ENCODE results near the gene NFIA. TPM values are rescaled to one million over a fixed set of nuclear protein-coding genes. Genes with fewer than 3 reads are reported as not detected.

Gene NFIA
- total and polyA plus RNA-seq, 2 of the 13 experiments (the other 11 are each of a cell fraction or from before 2014, with no cell fraction given), result 14.7 to 28.5 TPM

GRCh38 chr1:61109158-61109557, 26.8 kb downstream of the NFIA start (continued):
- TF ChIP-seq SOX6 (IDR thresholded peaks at IDR 0.05), result no peak
- TF ChIP-seq SOX6 (CRISPR knock-in tag; IDR thresholded peaks at IDR 0.05), result peak; percentile 60; the same call in 1 of the 2 replicates
- TF ChIP-seq NCOR1 (IDR thresholded peaks at IDR 0.05; ENCODE audit: borderline replicate concordance, low read length), result peak; percentile 80; the same call in 1 of the 2 replicates
- TF ChIP-seq SP2 (CRISPR knock-in tag; IDR thresholded peaks at IDR 0.05), result no peak
- 0 out of 2 replicates have a peak, but pooled peaks have one; percentile 28 for TF ChIP-seq SOX13 (IDR thresholded peaks at IDR 0.05)
- TF ChIP-seq SOX13 (CRISPR knock-in tag; conservative IDR thresholded peaks at IDR 0.05 in 1 of 2, IDR thresholded peaks at IDR 0.05 in 1 of 2), result peak in 1 of 2 experiments; percentile 81; a peak in 2 of 4 replicates
- no peak; the same call in 1 of the 2 replicates for TF ChIP-seq SRF (IDR thresholded peaks at IDR 0.05; ENCODE audit: low read depth, low read length)
- peak; percentile 91 for TF ChIP-seq HOXD1 (CRISPR knock-in tag; IDR thresholded peaks at IDR 0.05)
- no peak for TF ChIP-seq LCORL (IDR thresholded peaks at IDR 0.05)
- no peak for TF ChIP-seq LCORL (CRISPR knock-in tag; IDR thresholded peaks at IDR 0.05)
- no peak for TF ChIP-seq CENPBD1 (CRISPR knock-in tag; IDR thresholded peaks at IDR 0.05; ENCODE audit: borderline replicate concordance, low read depth)
- TF ChIP-seq MEF2D (CRISPR knock-in tag; IDR thresholded peaks at IDR 0.05), result no peak
- TF ChIP-seq ZNF768 (CRISPR knock-in tag; IDR thresholded peaks at IDR 0.05), result no peak
- TF ChIP-seq HNF4A (CRISPR knock-in tag; IDR thresholded peaks at IDR 0.05), result peak; percentile 69
- TF ChIP-seq, protein P1, sequence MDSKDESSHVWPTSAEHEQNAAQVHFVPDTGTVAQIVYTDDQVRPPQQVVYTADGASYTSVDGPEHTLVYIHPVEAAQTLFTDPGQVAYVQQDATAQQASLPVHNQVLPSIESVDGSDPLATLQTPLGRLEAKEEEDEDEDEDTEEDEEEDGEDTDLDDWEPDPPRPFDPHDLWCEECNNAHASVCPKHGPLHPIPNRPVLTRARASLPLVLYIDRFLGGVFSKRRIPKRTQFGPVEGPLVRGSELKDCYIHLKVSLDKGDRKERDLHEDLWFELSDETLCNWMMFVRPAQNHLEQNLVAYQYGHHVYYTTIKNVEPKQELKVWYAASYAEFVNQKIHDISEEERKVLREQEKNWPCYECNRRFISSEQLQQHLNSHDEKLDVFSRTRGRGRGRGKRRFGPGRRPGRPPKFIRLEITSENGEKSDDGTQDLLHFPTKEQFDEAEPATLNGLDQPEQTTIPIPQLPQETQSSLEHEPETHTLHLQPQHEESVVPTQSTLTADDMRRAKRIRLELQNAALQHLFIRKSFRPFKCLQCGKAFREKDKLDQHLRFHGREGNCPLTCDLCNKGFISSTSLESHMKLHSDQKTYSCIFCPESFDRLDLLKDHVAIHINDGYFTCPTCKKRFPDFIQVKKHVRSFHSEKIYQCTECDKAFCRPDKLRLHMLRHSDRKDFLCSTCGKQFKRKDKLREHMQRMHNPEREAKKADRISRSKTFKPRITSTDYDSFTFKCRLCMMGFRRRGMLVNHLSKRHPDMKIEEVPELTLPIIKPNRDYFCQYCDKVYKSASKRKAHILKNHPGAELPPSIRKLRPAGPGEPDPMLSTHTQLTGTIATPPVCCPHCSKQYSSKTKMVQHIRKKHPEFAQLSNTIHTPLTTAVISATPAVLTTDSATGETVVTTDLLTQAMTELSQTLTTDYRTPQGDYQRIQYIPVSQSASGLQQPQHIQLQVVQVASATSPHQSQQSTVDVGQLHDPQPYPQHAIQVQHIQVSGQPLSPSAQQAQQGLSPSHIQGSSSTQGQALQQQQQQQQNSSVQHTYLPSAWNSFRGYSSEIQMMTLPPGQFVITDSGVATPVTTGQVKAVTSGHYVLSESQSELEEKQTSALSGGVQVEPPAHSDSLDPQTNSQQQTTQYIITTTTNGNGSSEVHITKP (CRISPR knock-in tag; IDR thresholded peaks at IDR 0.05; ENCODE audit: low read depth), result peak; percentile 98
